GDM1 (cell line): ENCODE measurements around the gene XRN1.
A peak's percentile ranks its signal among the peaks of the same experiment; 100 is the strongest.
"Not testable (repeated sequence)": the region's sequence is repeated elsewhere in the genome, so short reads cannot be mapped to it uniquely, and the experiment has no call there.

Experiments used
- DNase-seq: peaks from one replicate; lab custom pipeline; 2025; lab: John Stamatoyannopoulos, UW

Gene XRN1

GRCh38 chr3:142447852-142448823 is at the start of gene XRN1:
XRN1 (minus strand) TSS chr3:142448037; CDS start chr3:142447944, 93 bp downstream.
- peak; percentile 86 for DNase-seq

- no peak for DNase-seq
Measured at GRCh38 chr3:142495103-142495502, 47.3 kb upstream of the XRN1 start.

- no peak for DNase-seq
Measured at GRCh38 chr3:142492184-142492583, 44.3 kb upstream of the XRN1 start.

- no peak for DNase-seq
Measured at GRCh38 chr3:142489572-142490323, 41.9 kb upstream of the XRN1 start.

- no peak for DNase-seq
Measured at GRCh38 chr3:142484912-142485435, 37.1 kb upstream of the XRN1 start.

- DNase-seq: no peak
Measured at GRCh38 chr3:142481196-142481595, 33.4 kb upstream of the XRN1 start.

- no peak for DNase-seq
Measured at GRCh38 chr3:142470826-142471225, 23.0 kb upstream of the XRN1 start.

GRCh38 chr3:142468456-142468855 is 20.6 kb upstream of the XRN1 start:
- DNase-seq: no peak

GRCh38 chr3:142467768-142468167 is 19.9 kb upstream of the XRN1 start:
- no peak for DNase-seq

GRCh38 chr3:142460689-142461088 is 12.9 kb upstream of the XRN1 start:
- no peak for DNase-seq

- DNase-seq: no peak
Measured at GRCh38 chr3:142459929-142460328, 12.1 kb upstream of the XRN1 start.

- DNase-seq: no peak
Measured at GRCh38 chr3:142459096-142459495, 11.3 kb upstream of the XRN1 start.

GRCh38 chr3:142450881-142451280 is 3.0 kb upstream of the XRN1 start:
- no peak for DNase-seq

GRCh38 chr3:142450189-142450588 is 2.4 kb upstream of the XRN1 start:
- DNase-seq: no peak

GRCh38 chr3:142447301-142447851 is 461 bp downstream of the XRN1 start:
- DNase-seq: peak; percentile 16

GRCh38 chr3:142445816-142446254 is 2.0 kb downstream of the XRN1 start:
- DNase-seq: no peak

GRCh38 chr3:142444343-142444742 is 3.5 kb downstream of the XRN1 start:
- DNase-seq: no peak

- not testable (repeated sequence) for DNase-seq
Measured at GRCh38 chr3:142443060-142443459, 4.8 kb downstream of the XRN1 start.

GRCh38 chr3:142439499-142440220 is 8.2 kb downstream of the XRN1 start:
- not testable (repeated sequence) for DNase-seq

- not testable (repeated sequence) for DNase-seq
Measured at GRCh38 chr3:142438096-142438495, 9.7 kb downstream of the XRN1 start.

- no peak for DNase-seq
Measured at GRCh38 chr3:142436951-142437585, 10.8 kb downstream of the XRN1 start.
